ENCODE data around the gene ANKFN1. TPM values are rescaled to one million over a fixed set of nuclear protein-coding genes. Genes with fewer than 3 reads are reported as not detected.

ANKFN1 gene
- total RNA-seq, 1 experiment from 2014 or later: not detected

GRCh38 chr17:56359518-56359917, 206.2 kb downstream of the ANKFN1 start:
- Mint-ChIP-seq H3K9me3 (no peaks in the 10 kb centered on the region; a peak in 1 of 5 replicates), H3K36me3 (ENCODE audit: insufficient read depth in 1 of 3, low read depth in 3 of 3) (no peaks in the 10 kb centered on the region), H3K4me3 (no peak overlapping the region), H3K27me3 (ENCODE audit: low read depth) (no peaks in the 10 kb centered on the region; the same call in 1 of the 2 replicates), H3K4me1 (peaks cover 0 to 2% of the 10 kb centered on the region in 2 experiments; a peak in 1 of 4 replicates), H3K27ac (no peak overlapping the region)
- H2BK12ac ChIP-seq (ENCODE audit: insufficient read length, low read depth, low read length): no peak overlapping the region
- H3K4me1 ChIP-seq (ENCODE audit: insufficient read depth, low read length): no peaks in the 10 kb centered on the region
- no peak overlapping the region for H2AK5ac ChIP-seq (ENCODE audit: insufficient read length, low read length)
- no peak for TF ChIP-seq CTCF (conservative IDR thresholded peaks at IDR 0.05)
- H3K9ac ChIP-seq (ENCODE audit: extremely low read depth, insufficient read length, low read length): no peak overlapping the region
- no peak overlapping the region for H4K5ac ChIP-seq (ENCODE audit: insufficient read length, low read depth, low read length)
- no CpG with 5 or more reads among the region's 2 CpGs for WGBS (ENCODE audit: extremely low coverage, insufficient read length, low lambda C conversion rate)
- no peak overlapping the region for H3K4me2 ChIP-seq (ENCODE audit: insufficient read depth, insufficient read length, low read length)
- H3K23ac ChIP-seq (ENCODE audit: insufficient read length, low read depth, low read length): no peak overlapping the region
- no peaks in the 10 kb centered on the region for H3K27me3 ChIP-seq (ENCODE audit: insufficient read depth, low read length)
- no peak overlapping the region for H4K8ac ChIP-seq (replicated peaks; ENCODE audit: insufficient read length, low read depth, low read length)
- H3K79me2 ChIP-seq (ENCODE audit: insufficient read depth, low read length): no peaks in the 10 kb centered on the region
- H3K18ac ChIP-seq (ENCODE audit: insufficient read length, low read depth, low read length): no peak overlapping the region
- no peaks in the 10 kb centered on the region for H4K20me1 ChIP-seq (ENCODE audit: control insufficient read depth, insufficient read depth, insufficient read length)
- no peak for DNase-seq
- H3K14ac ChIP-seq (ENCODE audit: insufficient read depth, low read length): no peak overlapping the region
- no peaks in the 10 kb centered on the region for H3K23me2 ChIP-seq (ENCODE audit: insufficient read length, low read depth, low read length, poor library complexity, severe bottlenecking)
- no peak overlapping the region for H3T11ph ChIP-seq (ENCODE audit: low read length)
- H2BK120ac ChIP-seq (ENCODE audit: low read depth, low read length, poor library complexity, severe bottlenecking): no peak overlapping the region
- H2AFZ ChIP-seq (ENCODE audit: low read length): no peak overlapping the region
- no peak overlapping the region for H3K56ac ChIP-seq (ENCODE audit: insufficient read length, low read depth, low read length)
- no peak overlapping the region for H4K91ac ChIP-seq (ENCODE audit: insufficient read length, low read depth, low read length)
- H3K27ac ChIP-seq (ENCODE audit: insufficient read length, low read depth, low read length): no peak overlapping the region
- no peak overlapping the region for H2BK5ac ChIP-seq (ENCODE audit: insufficient read length, low read length)
- H3K79me1 ChIP-seq (ENCODE audit: insufficient read depth, low read depth, low read length, poor library complexity, severe bottlenecking): no peaks in the 10 kb centered on the region
- no peaks in the 10 kb centered on the region for H3K9me3 ChIP-seq (ENCODE audit: control insufficient read depth, low read depth, low read length)
- H2BK15ac ChIP-seq (ENCODE audit: low read depth, low read length): no peak overlapping the region
- no peak overlapping the region for H2BK20ac ChIP-seq (ENCODE audit: low read depth, low read length, poor library complexity, severe bottlenecking)
- H3K4ac ChIP-seq (ENCODE audit: low read depth, low read length): no peak overlapping the region
